ENCODE results near the gene DENND5B.

The DENND5B gene

GRCh38 chr12:31369712-31370521, 221.0 kb downstream of the DENND5B start:
- no peak for DNase-seq

- no peak for DNase-seq
Observed at GRCh38 chr12:31368666-31369361, 222.1 kb downstream of the DENND5B start.

GRCh38 chr12:31366104-31366621, 224.8 kb downstream of the DENND5B start:
- DNase-seq: no peak

- DNase-seq: no peak
Observed at GRCh38 chr12:31363831-31364230, 227.1 kb downstream of the DENND5B start.

- DNase-seq: no peak
Observed at GRCh38 chr12:31363416-31363809, 227.5 kb downstream of the DENND5B start.

GRCh38 chr12:31362759-31363415, 228.0 kb downstream of the DENND5B start:
- no peak for DNase-seq

- no peak for DNase-seq
Observed at GRCh38 chr12:31362115-31362758, 228.7 kb downstream of the DENND5B start.

GRCh38 chr12:31361730-31362114, 229.2 kb downstream of the DENND5B start:
- no peak for DNase-seq

- no peak for DNase-seq
Observed at GRCh38 chr12:31355747-31356107, 235.2 kb downstream of the DENND5B start.

GRCh38 chr12:31353750-31354708, 236.9 kb downstream of the DENND5B start:
- DNase-seq: no peak

GRCh38 chr12:31346267-31346666, 244.7 kb downstream of the DENND5B start:
- no peak for DNase-seq

- DNase-seq: no peak
Observed at GRCh38 chr12:31343139-31343538, 247.8 kb downstream of the DENND5B start.

GRCh38 chr12:31342286-31342685, 248.7 kb downstream of the DENND5B start:
- no peak for DNase-seq

- no peak for DNase-seq
Observed at GRCh38 chr12:31339831-31340622, 250.9 kb downstream of the DENND5B start.

- DNase-seq: no peak
Observed at GRCh38 chr12:31337952-31338351, 253.0 kb downstream of the DENND5B start.
